OCI-LY1 (cell line): ENCODE measurements around the gene ZNF33A.

Source experiments
- H2AFZ ChIP-seq: fragments of 200-600 bp; sonication (generic), shearing (Covaris generic); 2 replicates; pipeline ENCODE4 v1.6.0; 2014; ENCODE audit warnings: antibody characterized with exemption, mild to moderate bottlenecking, low read length
- H3F3A ChIP-seq: fragments of 200-600 bp; sonication (generic), shearing (Covaris generic); 2 replicates; pipeline ENCODE4 v1.6.0; 2014; ENCODE audit warnings: mild to moderate bottlenecking, antibody characterized with exemption, low read length, moderate library complexity; ENCODE audit not compliant: insufficient read depth
- H3K27ac ChIP-seq: fragments of 200-600 bp; sonication (generic); 2 replicates; pipeline ENCODE4 v1.5.1; 2014; ENCODE audit warnings: low read length, mixed run types, mild to moderate bottlenecking, low read depth; ENCODE audit not compliant: poor library complexity, severe bottlenecking
- H3K27me3 ChIP-seq: fragments of 200-600 bp; sonication (generic); 2 replicates; pipeline ENCODE4 v1.6.0; 2014; ENCODE audit warnings: antibody characterized with exemption, mild to moderate bottlenecking, low read length, moderate library complexity; ENCODE audit not compliant: insufficient read depth
- H3K36me3 ChIP-seq: fragments of 200-600 bp; sonication (generic); 2 replicates; pipeline ENCODE4 v1.6.1; 2014; ENCODE audit warnings: mild to moderate bottlenecking, antibody characterized with exemption, low read length, moderate library complexity, mixed read lengths; ENCODE audit not compliant: insufficient read depth
- H3K4me1 ChIP-seq: fragments of 200-600 bp; sonication (generic); 2 replicates; pipeline ENCODE4 v1.5.1; 2014; ENCODE audit warnings: mild to moderate bottlenecking, low read length, moderate library complexity; ENCODE audit not compliant: insufficient read depth, severe bottlenecking
- H3K4me2 ChIP-seq: fragments of 200-600 bp; sonication (generic), shearing (Covaris generic); 2 replicates; pipeline ENCODE4 v1.6.1; 2014; ENCODE audit warnings: low read length
- H3K4me3 ChIP-seq: fragments of 200-600 bp; sonication (generic); 2 replicates; pipeline ENCODE4 v1.5.1; 2014; ENCODE audit warnings: low read length, low read depth, mild to moderate bottlenecking, mixed read lengths; ENCODE audit not compliant: poor library complexity, severe bottlenecking
- H3K79me2 ChIP-seq: fragments of 200-600 bp; shearing (Covaris generic); 2 replicates; pipeline ENCODE4 v1.6.1; 2016; ENCODE audit warnings: mixed run types, low read length, mixed read lengths; ENCODE audit not compliant: insufficient read depth
- H3K9ac ChIP-seq: fragments of 200-600 bp; sonication (generic), shearing (Covaris generic); 2 replicates; pipeline ENCODE4 v1.6.1; 2014; ENCODE audit warnings: mild to moderate bottlenecking, low read length, mixed read lengths
- H3K9me2 ChIP-seq: fragments of 200-600 bp; sonication (generic), shearing (Covaris generic); 2 replicates; pipeline ENCODE4 v1.6.1; 2014; ENCODE audit warnings: low read depth, mild to moderate bottlenecking, low read length, mixed read lengths
- H3K9me3 ChIP-seq: fragments of 200-600 bp; shearing (Covaris generic); 2 replicates; pipeline ENCODE4 v1.6.1; 2014; ENCODE audit warnings: low read length, mixed read lengths
- H4K20me1 ChIP-seq: fragments of 200-600 bp; sonication (generic), shearing (Covaris generic); 2 replicates; pipeline ENCODE4 v1.6.0; 2016; ENCODE audit warnings: mild to moderate bottlenecking, low read length; ENCODE audit not compliant: insufficient read depth
- EZH2 ChIP-seq: fragments of 200-600 bp; sonication (generic), shearing (Covaris generic); IDR thresholded peaks from 2 replicates; pipeline ENCODE4 v1.8.0; 2017; ENCODE audit warnings: borderline replicate concordance, mixed run types, mild to moderate bottlenecking, antibody characterized with exemption, low read length, moderate library complexity, mixed read lengths
- TF ChIP-seq, protein P1 (sequence below): fragments of 200-600 bp; sonication (generic), shearing (Covaris generic); IDR thresholded peaks from 2 replicates; pipeline ENCODE4 v1.5.1; 2017; ENCODE audit warnings: mild to moderate bottlenecking, antibody characterized with exemption, low read length, moderate library complexity, mixed read lengths

The ZNF33A gene

DNA sequence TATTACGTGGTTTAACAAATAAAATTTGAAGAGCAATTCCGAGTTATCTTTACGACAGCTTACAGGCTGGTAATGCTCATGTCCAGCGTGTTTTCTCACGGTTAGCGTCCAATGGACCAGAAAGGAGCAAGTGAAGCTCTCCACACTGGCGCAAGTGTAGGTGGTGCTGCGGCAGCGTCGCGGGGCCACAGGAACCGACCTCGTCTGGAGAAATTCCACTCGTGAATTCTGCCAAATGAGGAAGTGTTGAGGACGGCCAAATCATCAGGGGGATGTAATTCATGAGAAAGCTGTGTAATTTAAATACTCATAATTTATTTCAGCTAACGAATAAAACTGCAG lies 83.3 kb downstream of the ZNF33A start:
- H4K20me1 ChIP-seq, result no peaks in the 10 kb centered on the region
- no peaks in the 10 kb centered on the region for H3K27me3 ChIP-seq
- H3K4me1 ChIP-seq, result peaks cover 17% of the 10 kb centered on the region
- H3K36me3 ChIP-seq, result peaks cover 38% of the 10 kb centered on the region
- H2AFZ ChIP-seq, result peak overlapping the region; percentile 99; the same call in 1 of the 2 replicates
- H3K9me2 ChIP-seq, result no peaks in the 10 kb centered on the region
- TF ChIP-seq, protein P1, sequence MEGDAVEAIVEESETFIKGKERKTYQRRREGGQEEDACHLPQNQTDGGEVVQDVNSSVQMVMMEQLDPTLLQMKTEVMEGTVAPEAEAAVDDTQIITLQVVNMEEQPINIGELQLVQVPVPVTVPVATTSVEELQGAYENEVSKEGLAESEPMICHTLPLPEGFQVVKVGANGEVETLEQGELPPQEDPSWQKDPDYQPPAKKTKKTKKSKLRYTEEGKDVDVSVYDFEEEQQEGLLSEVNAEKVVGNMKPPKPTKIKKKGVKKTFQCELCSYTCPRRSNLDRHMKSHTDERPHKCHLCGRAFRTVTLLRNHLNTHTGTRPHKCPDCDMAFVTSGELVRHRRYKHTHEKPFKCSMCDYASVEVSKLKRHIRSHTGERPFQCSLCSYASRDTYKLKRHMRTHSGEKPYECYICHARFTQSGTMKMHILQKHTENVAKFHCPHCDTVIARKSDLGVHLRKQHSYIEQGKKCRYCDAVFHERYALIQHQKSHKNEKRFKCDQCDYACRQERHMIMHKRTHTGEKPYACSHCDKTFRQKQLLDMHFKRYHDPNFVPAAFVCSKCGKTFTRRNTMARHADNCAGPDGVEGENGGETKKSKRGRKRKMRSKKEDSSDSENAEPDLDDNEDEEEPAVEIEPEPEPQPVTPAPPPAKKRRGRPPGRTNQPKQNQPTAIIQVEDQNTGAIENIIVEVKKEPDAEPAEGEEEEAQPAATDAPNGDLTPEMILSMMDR, result no peak
- no peak overlapping the region for H3K27ac ChIP-seq
- H3F3A ChIP-seq, result no peaks in the 10 kb centered on the region
- H3K4me2 ChIP-seq, result peak overlapping the region; percentile 94
- H3K9me3 ChIP-seq, result 0 out of 2 replicates have a peak, but pooled peaks cover 2% of the 10 kb centered on the region
- peak overlapping the region; percentile 93 for H3K4me3 ChIP-seq
- H3K79me2 ChIP-seq, result no peaks in the 10 kb centered on the region
- H3K9ac ChIP-seq, result peak overlapping the region; percentile 59

DNA sequence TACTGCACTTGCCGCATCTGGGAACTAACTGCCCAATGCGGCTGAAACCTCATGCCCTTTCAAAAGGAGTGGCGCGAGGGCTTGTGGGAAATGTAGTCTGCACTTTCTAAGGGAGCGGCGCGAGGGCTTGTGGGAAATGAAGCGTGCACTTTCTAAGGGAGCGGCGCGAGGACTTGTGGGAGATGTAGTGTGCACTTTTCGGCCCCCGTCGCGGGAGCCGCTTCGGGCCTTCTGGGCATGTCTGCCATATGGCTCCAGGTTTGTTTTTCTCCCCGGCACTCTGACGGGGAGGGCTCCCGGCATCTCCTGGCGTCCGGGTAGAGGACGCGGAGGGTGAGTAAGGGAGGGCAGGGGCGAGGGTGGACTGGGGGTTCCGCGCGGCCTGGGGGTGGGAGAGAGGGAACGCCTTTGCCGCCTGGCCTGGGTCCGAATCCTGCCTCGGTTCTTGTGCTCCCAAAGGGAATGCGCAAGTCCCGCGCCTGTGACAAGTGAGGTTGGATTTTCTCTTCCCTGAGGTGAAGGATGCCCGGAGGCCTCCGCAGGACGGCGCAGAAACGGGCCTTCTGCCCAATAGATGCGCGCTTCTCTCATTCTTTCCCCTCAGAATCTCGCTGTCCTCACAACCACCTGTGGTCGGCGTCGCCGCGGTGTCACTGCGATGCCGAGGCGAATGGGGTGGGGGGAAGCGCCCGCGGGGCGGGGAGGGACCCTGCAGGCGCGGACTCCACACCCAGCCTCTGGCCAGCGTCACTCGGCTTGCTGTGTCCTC lies 83.9 kb downstream of the ZNF33A start, which contains the start of gene ZNF37A:
Gene ZNF37A, plus strand, starts transcription at position 180 of the 769 bp plus-strand sequence. CDS start 2,281 bp downstream, outside the sequence.
- Histone ChIP-seq H3K27ac (peak within 1 kb of the TSS; percentile 58), H3K4me3 (peak within 1 kb of the TSS; percentile 93), H2AFZ (peak within 1 kb of the TSS; percentile 99; the same call in 1 of the 2 replicates), H3K79me2 (no peaks in the 10 kb centered on the region), H3K4me2 (peak within 1 kb of the TSS; percentile 94), H3K9me2 (no peaks in the 10 kb centered on the region), H4K20me1 (no peaks in the 10 kb centered on the region), H3K9ac (peak within 1 kb of the TSS; percentile 95), H3K36me3 (peaks cover 44% of the 10 kb centered on the region), H3K4me1 (peaks cover 17% of the 10 kb centered on the region), H3F3A (no peaks in the 10 kb centered on the region), H3K9me3 (0 out of 2 replicates have a peak, but pooled peaks cover 3% of the 10 kb centered on the region), H3K27me3 (no peaks in the 10 kb centered on the region)
- TF ChIP-seq, protein P1, result no peak
- TF ChIP-seq EZH2, result no peak

DNA sequence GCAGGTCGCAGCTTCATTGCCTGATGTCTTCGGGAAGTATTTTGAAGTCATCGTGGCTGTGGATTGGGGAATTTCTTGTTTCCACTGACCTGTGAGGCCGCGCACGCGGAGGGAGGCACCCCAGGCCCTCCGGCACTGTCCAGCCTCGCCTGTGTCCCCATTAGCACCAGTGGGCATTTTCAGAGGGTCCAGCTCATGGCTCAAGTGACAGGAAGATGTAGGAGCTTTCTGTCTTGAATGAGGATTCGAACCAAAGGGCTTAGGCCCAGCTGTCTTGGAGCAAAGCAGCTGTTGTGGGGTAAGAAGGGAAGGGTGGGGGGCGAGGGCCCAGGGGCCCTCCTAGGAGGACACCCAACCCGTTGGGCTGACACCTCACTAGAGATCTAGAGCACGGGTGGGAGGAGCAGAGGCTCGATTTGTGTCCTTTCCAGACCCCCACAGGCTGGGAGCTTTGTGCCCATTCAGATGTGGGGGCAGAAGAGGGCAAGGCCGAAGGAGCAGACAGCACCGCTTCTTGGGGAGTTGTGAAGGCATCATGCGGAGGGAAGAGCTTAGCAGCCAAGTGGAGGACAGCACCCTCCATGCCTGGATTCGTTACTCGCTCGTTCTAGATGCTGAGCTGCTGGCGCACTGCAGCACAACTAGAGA lies 84.6 kb downstream of the ZNF33A start:
- H3K27ac ChIP-seq, result peak overlapping the region; percentile 58
- H3K36me3 ChIP-seq, result peaks cover 51% of the 10 kb centered on the region
- H4K20me1 ChIP-seq, result no peaks in the 10 kb centered on the region
- peaks cover 17% of the 10 kb centered on the region for H3K4me1 ChIP-seq
- H3K4me2 ChIP-seq, result peak overlapping the region; percentile 94
- H3K9me3 ChIP-seq, result 0 out of 2 replicates have a peak, but pooled peaks cover 3% of the 10 kb centered on the region
- peak overlapping the region; percentile 93 for H3K4me3 ChIP-seq
- no peaks in the 10 kb centered on the region for H3F3A ChIP-seq
- no peaks in the 10 kb centered on the region for H3K79me2 ChIP-seq
- no peak overlapping the region for H2AFZ ChIP-seq
- H3K9me2 ChIP-seq, result no peaks in the 10 kb centered on the region
- H3K27me3 ChIP-seq, result no peaks in the 10 kb centered on the region
- H3K9ac ChIP-seq, result peak overlapping the region; percentile 95
- TF ChIP-seq EZH2, result no peak
- TF ChIP-seq, protein P1, result no peak
